NB4 (cell line): Measurements from ENCODE around the gene EDEM1.

Experiments used
- CTCF ChIP-seq: IDR thresholded peaks from one replicate; pipeline ENCODE4 v1.5.1; 2012; ENCODE audit warnings: low read depth, low read length
- POLR2A ChIP-seq: IDR thresholded peaks from 2 replicates; pipeline ENCODE4 v1.6.1; 2011; ENCODE audit warnings: mild to moderate bottlenecking; ENCODE audit not compliant: insufficient read length; ENCODE audit errors: extremely low read depth
- TF ChIP-seq, protein P1 (sequence below): IDR thresholded peaks from 2 replicates; pipeline ENCODE4 v1.6.1; 2011; ENCODE audit warnings: low read depth, low read length

- TF ChIP-seq POLR2A (no peak), CTCF (no peak)
- TF ChIP-seq, protein P1, sequence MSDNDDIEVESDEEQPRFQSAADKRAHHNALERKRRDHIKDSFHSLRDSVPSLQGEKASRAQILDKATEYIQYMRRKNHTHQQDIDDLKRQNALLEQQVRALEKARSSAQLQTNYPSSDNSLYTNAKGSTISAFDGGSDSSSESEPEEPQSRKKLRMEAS, result no peak
Observed at GRCh38 chr3:5267252-5267651, 79.7 kb downstream of the EDEM1 start.
